Measurements from ENCODE around the gene EXOC3L1. TPM values are rescaled to one million over a fixed set of nuclear protein-coding genes. Genes with fewer than 3 reads are reported as not detected.

Gene EXOC3L1
- total RNA-seq, 1 experiment from 2014 or later, result 4.0 TPM

GRCh38 chr16:67183627-67184452, 6.1 kb downstream of the EXOC3L1 start, which contains the start of gene MATCAP1 (continued):
- TF ChIP-seq ZNF425 (CRISPR knock-in tag; conservative IDR thresholded peaks at IDR 0.05) (no peak), KAT7 (CRISPR knock-in tag; IDR thresholded peaks at IDR 0.05; ENCODE audit: borderline replicate concordance) (no peak), EMX1 (CRISPR knock-in tag; IDR thresholded peaks at IDR 0.05) (no peak), ZNF219 (CRISPR knock-in tag; IDR thresholded peaks at IDR 0.05; ENCODE audit: borderline replicate concordance) (no peak), HMGA2 (CRISPR knock-in tag; IDR thresholded peaks at IDR 0.05) (no peak), USF2 (CRISPR knock-in tag; IDR thresholded peaks at IDR 0.05) (0 out of 2 replicates have a peak, but pooled peaks have one; percentile 31), FOXK1 (CRISPR knock-in tag; IDR thresholded peaks at IDR 0.05) (peak; percentile 54), FOXP4 (CRISPR knock-in tag; IDR thresholded peaks at IDR 0.05) (peak; percentile 85), GRHL2 (CRISPR knock-in tag; IDR thresholded peaks at IDR 0.05; ENCODE audit: insufficient replicate concordance, severe bottlenecking) (no peak), ZNF281 (CRISPR knock-in tag; IDR thresholded peaks at IDR 0.05) (no peak), RELA (CRISPR knock-in tag; IDR thresholded peaks at IDR 0.05; ENCODE audit: borderline replicate concordance) (0 out of 2 replicates have a peak, but pooled peaks have one; percentile 40), ZNF138 (CRISPR knock-in tag; conservative IDR thresholded peaks at IDR 0.05) (no peak), GTF2I (CRISPR knock-in tag; conservative IDR thresholded peaks at IDR 0.05) (no peak), E2F5 (CRISPR knock-in tag; IDR thresholded peaks at IDR 0.05) (peak; percentile 39; the same call in 1 of the 2 replicates), TEAD1 (CRISPR knock-in tag; IDR thresholded peaks at IDR 0.05) (0 out of 2 replicates have a peak, but pooled peaks have one; percentile 13), ZBTB21 (CRISPR knock-in tag; IDR thresholded peaks at IDR 0.05; ENCODE audit: borderline replicate concordance) (peak; percentile 91; the same call in 1 of the 2 replicates), ATF3 (CRISPR knock-in tag; conservative IDR thresholded peaks at IDR 0.05) (no peak), ZNF121 (CRISPR knock-in tag; IDR thresholded peaks at IDR 0.05) (no peak), AR (CRISPR knock-in tag; IDR thresholded peaks at IDR 0.05) (no peak)
